HS-27A (cell line): ENCODE measurements around the gene CCP110.
A peak's percentile ranks its signal among the peaks of the same experiment; 100 is the strongest.

Source experiments
- DNase-seq: peaks from one replicate; pipeline ENCODE4 v3.0.0-alpha.2; 2012; ENCODE audit warnings: low read depth, missing footprints

Gene CCP110

DNA sequence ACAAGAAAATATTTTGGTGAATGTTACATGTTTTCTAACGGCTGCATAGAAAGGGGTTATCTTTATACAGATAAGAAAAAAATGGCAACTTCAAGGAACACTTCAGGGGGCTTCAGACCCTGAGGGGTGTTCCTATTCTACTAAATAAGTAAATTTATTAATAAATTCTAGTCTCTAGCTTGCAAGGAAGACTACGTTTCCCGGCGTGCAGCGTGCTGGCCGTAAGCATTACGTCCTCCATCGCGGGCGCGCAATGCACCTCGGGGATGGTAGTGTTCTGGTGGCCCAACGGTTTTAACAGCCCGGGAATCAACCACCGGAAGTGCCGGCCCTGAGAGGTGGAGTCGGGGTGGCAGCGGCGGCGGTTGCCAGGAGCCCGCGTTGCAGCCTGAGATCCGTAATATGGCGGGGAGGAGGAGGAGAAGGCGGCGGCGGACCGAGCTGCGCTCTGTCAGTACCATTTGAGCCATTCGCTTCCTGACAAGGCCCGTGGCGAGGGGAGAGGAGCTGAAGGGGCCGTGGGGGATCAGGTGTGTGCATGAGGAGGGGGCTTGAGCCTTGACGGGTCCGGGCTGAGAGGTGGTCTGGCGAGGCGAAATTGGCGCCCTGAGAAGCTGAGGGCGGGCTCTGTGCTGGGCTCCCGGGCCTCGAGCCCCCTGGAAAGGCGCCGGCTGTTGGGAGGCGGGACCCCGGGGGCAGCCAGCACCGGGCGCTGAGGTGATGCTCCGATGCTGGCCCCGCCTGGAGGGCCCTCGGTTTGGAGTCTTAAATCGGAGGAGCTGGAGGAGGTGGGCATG lies at the start of gene CCP110:
CCP110 (plus strand) TSS at position 384 of the 797 bp plus-strand sequence. CDS start 3,940 bp downstream, outside the sequence.
- DNase-seq: peak; percentile 82

- no peak for DNase-seq
These were observed 49.1 kb upstream of the CCP110 start for GRCh38 chr16:19474617-19475016.

DNA sequence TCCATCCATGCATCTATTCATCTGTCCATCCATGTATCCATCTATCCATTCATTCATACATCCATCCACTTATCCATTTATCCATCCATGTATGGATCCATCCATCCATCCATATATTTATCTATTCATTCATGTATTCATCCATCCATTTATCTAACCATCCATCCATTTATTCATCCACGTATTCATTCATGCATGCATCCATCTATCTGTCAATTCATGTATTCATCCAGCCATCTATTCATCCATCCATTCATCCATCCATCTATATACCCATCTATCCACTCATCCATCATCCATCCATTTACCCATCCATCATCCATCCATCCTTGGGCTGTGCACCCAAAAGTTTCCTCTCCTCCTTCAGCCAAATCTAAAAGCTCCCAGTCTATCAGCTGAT lies 45.2 kb upstream of the CCP110 start:
- no peak for DNase-seq

DNA sequence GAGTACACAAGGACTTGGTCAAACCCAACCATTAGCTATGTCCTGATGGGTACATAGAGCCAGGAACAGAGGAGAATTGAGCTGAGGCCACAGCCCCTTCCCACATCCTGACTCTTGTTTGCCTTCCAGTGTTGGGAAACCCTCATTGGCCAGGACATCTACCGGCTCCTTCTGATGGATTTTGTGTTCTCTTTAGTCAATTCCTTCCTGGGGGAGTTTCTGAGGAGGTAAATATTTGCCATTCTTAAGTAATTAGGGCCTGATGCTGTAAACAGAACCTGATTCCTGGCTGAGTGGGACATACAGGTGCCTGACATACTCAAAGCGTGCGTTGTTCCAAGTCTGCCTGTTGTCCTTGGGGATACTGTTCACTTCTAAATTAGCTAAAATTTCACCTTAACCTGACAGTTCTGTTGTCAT lies 44.4 kb upstream of the CCP110 start:
- no peak for DNase-seq

- DNase-seq: no peak
These were observed 42.4 kb upstream of the CCP110 start for GRCh38 chr16:19481296-19481695.

GRCh38 chr16:19481769-19482168 lies 42.0 kb upstream of the CCP110 start:
- DNase-seq: no peak

DNA sequence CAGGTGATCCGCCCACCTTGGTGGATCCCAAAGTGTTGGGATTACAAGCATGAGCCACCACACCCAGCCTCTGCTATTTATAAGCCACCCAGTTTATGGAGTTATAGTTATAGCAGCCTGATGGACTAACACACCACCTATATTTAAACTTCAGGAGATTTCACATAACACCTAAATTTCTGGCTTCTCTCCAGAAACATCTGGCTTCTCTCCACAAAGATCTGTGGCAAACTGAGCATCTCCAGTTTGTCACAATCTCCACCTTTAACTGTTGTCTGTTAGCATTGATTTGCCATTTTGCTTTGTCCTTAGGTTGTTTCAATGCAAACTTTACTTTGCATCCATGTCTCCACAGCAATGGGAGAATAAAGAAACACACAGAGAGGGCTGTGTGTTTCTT lies 41.5 kb upstream of the CCP110 start:
- DNase-seq: no peak

GRCh38 chr16:19484096-19484495 lies 39.6 kb upstream of the CCP110 start:
- DNase-seq: no peak

GRCh38 chr16:19485611-19486010 lies 38.1 kb upstream of the CCP110 start:
- DNase-seq: no peak

DNA sequence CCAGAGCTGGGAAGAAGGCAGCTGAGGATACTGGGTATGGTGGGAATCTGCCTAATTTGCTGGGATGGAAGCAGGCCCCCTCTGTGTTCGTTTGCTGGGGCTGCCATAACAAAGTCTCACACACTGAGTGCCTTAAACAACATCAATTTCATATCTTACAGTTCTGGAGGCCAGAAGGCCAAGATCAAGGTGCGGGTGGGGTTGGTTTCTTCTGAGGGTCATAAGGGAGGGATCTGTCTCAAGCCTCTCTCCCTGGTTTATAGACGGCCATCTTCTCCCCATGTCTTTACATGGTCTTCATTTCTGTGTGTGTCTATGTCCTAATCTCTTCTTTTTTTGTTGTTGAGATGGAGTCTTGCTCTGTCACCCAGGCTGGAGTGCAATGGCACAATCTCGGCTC lies 37.7 kb upstream of the CCP110 start:
- no peak for DNase-seq

- no peak for DNase-seq
These were observed 36.9 kb upstream of the CCP110 start for GRCh38 chr16:19486750-19487325.

- DNase-seq: no peak
These were observed 35.5 kb upstream of the CCP110 start for GRCh38 chr16:19488213-19488640.

DNA sequence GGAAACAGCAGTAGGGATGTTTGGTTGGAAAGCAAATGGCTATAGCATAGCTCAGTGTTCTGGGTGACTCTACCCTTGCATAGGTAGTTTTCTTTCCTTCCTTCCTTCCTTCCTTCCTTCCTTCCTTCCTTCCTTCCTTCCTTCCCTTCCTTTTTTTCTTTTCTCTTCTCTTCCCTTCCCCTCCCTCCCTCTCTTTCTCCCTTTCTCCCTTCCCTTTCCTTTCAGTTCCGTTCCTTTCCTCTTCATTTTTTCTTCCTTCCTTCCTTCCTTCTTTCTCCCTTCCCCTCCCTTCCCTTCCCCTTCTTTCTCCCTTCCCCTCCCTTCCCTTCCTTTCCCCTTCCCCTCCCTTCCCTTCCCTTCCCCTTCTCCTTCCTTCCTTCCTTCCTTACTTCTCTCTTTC lies 33.1 kb upstream of the CCP110 start:
- no peak for DNase-seq

DNA sequence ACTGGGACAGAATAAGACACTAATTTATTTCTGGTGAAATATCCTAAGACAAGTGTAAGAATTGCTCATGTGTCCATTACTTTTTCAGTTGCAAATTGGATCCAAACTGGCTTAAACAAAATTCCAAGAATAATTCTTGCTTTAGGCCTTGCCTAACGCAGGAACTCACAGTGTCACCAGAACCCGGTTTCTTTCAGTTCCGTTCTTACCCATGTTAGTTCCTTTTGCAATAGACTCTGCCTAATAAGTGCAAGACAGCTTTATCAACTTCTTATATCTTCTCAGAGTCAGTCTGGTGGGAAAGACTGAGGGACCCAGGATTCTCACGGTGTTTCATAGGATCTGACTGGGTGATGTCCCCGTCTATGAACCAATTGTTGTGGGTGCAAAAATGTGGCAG lies 26.6 kb upstream of the CCP110 start:
- no peak for DNase-seq

DNA sequence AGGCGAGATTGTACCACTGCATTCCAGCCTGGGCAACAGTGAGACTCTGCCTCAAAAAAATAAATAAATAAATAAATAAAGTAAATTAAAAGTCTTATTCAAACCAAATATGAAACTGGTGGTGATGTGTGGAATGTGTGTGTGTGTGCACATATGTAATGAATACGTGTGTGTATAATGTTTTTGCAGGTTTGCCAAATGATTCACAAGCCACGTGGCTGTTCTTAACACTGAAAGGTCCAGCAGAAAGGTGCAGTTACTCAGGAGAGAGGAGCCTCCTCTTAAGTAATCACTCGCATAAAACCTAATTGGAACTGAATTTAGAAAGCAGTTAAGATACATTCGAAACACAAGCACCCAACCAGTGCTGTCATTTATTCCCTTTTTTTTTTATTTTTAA lies 24.7 kb upstream of the CCP110 start:
- DNase-seq: no peak

DNA sequence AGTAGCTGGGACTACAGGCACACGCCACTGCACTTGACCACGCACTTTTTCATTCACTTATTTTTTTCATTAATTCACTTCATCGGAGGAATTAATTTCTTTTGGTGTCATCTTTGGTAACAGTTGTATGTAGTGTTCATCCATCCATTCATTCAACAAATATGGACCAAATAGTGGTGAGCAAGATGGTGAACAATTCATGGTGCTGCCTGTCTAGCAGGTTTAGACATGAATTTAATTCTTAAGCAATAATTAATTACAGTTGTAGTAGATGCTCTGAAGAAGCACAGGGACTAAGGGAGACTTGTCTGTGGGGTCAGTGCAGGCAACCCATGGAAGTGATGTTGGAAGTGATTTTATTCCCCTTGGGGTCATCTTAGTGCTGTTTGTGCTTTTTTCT lies 24.3 kb upstream of the CCP110 start:
- no peak for DNase-seq

- no peak for DNase-seq
These were observed 21.2 kb upstream of the CCP110 start for GRCh38 chr16:19502395-19503131.

GRCh38 chr16:19503461-19504075 lies 20.2 kb upstream of the CCP110 start:
- no peak for DNase-seq

GRCh38 chr16:19505600-19506303 lies 18.0 kb upstream of the CCP110 start:
- no peak for DNase-seq

DNA sequence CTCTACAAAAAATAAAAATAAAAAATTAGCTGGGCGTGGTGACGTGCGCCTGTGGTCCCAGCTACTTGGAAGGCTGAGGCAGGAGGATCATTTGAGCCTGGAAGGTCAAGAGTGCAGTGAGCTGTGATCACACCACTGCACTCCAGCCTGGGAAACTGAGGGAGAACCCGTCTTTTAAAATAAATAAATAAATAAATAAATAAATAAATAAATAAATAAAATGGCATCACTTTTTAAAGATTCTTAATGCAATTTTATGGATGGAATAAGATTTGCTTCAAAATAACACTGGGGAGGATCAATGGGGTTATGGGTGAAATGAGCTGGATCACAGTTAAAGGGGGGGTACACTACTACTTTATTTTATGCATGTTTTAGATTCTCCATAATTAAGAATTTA lies 16.8 kb upstream of the CCP110 start:
- DNase-seq: no peak

DNA sequence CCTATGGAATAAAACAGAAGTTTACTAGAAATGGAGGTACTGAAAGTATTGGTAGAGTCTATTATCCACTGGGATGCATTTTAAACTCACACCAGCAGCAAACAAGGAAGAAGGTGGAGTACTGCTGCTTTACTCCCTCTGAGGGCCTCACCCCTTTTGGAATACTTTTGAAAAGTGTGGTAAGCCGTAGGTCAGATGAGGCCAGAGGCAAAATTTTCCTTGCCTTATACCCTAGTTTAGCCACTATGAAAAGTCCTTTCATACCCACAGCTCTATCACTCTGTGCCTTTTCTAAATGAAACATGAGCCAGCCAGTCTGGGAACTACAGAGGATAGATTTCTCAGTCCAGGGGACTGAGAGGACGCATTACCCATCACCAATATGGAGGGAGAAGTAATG lies 15.9 kb upstream of the CCP110 start:
- DNase-seq: no peak

DNA sequence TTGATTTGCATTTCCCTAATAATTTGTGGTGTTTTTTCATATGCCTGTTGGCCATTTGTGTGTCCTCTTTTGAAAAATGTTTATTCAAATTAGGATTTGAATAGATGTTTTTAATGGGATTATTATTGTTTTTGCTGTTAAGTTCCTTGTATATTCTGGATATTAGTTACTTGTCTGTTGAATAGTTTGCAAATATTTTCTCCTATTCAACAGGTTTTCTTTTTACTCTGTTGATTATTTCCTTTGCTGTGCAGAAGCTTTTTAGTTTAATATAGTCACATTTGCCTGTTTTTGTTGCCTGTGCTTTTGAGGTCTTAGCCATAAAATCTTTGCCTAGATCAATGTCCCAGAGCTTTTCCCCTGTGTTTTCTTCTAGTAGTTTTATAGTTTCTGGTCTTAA lies 11.4 kb upstream of the CCP110 start:
- no peak for DNase-seq
